Fibroblast of lung (primary cell): ENCODE measurements around the gene NLRC3. TPM values are rescaled to one million over a fixed set of nuclear protein-coding genes. Genes with fewer than 3 reads are reported as not detected.

ENCODE experiments used
- DNase-seq, 2 donors: peaks; one replicate each; pipeline versions ENCODE4 v3.0.0 to v3.0.0-alpha.2; 2010; ENCODE audit warnings: low read depth in 2 of 2
- H2AFZ ChIP-seq: 2 replicates; pipeline ENCODE4 v1.5.1; 2012; ENCODE audit warnings: low read length, control low read depth, inconsistent platforms
- H3K27ac ChIP-seq: 2 replicates; pipeline ENCODE4 v1.5.1; 2011; ENCODE audit warnings: low read length, control low read depth; ENCODE audit not compliant: insufficient read depth
- H3K27me3 ChIP-seq: 2 replicates; pipeline ENCODE4 v1.5.1; 2011; ENCODE audit warnings: mild to moderate bottlenecking, low read length; ENCODE audit not compliant: control insufficient read depth, insufficient read depth
- H3K36me3 ChIP-seq: 2 replicates; pipeline ENCODE4 v1.5.1; 2011; ENCODE audit warnings: low read length; ENCODE audit not compliant: control insufficient read depth, insufficient read depth
- H3K4me1 ChIP-seq: 2 replicates; pipeline ENCODE4 v1.5.1; 2011; ENCODE audit warnings: low read length; ENCODE audit not compliant: control insufficient read depth, insufficient read depth; ENCODE audit errors: extremely low read depth
- H3K4me2 ChIP-seq: 2 replicates; pipeline ENCODE4 v1.5.1; 2011; ENCODE audit warnings: low read length, control low read depth; ENCODE audit not compliant: insufficient read depth; ENCODE audit errors: extremely low read depth
- H3K4me3 ChIP-seq, 4 experiments: fragments of 200-600 bp in 1 of 4; sonication (generic) in 1 of 4; replicated peaks in 1 of 4; 2 replicates each; pipeline ENCODE4 v1.5.1; 2011 to 2016; ENCODE audit warnings: low read length in 4 of 4, low read depth in 3 of 4, mild to moderate bottlenecking in 3 of 4, control low read depth in 2 of 4, inconsistent platforms in 1 of 4, mixed read lengths in 1 of 4; ENCODE audit not compliant: insufficient read depth in 1 of 4; ENCODE audit errors: control extremely low read depth in 1 of 4
- H3K79me2 ChIP-seq: 2 replicates; pipeline ENCODE4 v1.5.1; 2012; ENCODE audit warnings: mild to moderate bottlenecking, low read length, inconsistent platforms; ENCODE audit not compliant: control insufficient read depth, insufficient read depth
- H3K9ac ChIP-seq: 2 replicates; pipeline ENCODE4 v1.5.1; 2011; ENCODE audit warnings: mild to moderate bottlenecking, low read length, control low read depth; ENCODE audit not compliant: insufficient read depth
- H3K9me3 ChIP-seq: 2 replicates; pipeline ENCODE4 v1.5.1; 2012; ENCODE audit warnings: low read depth, low read length; ENCODE audit not compliant: control insufficient read depth, insufficient read depth
- H4K20me1 ChIP-seq: 2 replicates; pipeline ENCODE4 v1.5.1; 2011; ENCODE audit warnings: low read length; ENCODE audit not compliant: control insufficient read depth, insufficient read depth; ENCODE audit errors: extremely low read depth
- CTCF ChIP-seq, 2 donors: IDR thresholded peaks in 1 of 2; conservative IDR thresholded peaks in 1 of 2; 1 replicate in 1 of 2; 2 replicates in 1 of 2; pipeline ENCODE4 v1.5.1; 2011 to 2012; ENCODE audit warnings: low read length in 2 of 2, control low read depth in 1 of 2, inconsistent platforms in 1 of 2, low read depth in 1 of 2, mild to moderate bottlenecking in 1 of 2
- EZH2 ChIP-seq: IDR thresholded peaks from 2 replicates; pipeline ENCODE4 v1.5.1; 2012; ENCODE audit warnings: low read length, control low read depth, mild to moderate bottlenecking; ENCODE audit errors: missing control alignments
- polyA plus RNA-seq, 2 donors: library from polyadenylated mRNA; depleted of rRNA in 1 of 2; stranded (reverse) in 1 of 2; unstranded in 1 of 2; fragments of >200 nt; gene quantifications; 2 replicates each; pipeline ENCODE4 v1.2.1, GENCODE V29; 2011 to 2012; ENCODE audit warnings: missing spikeins in 1 of 2
- total RNA-seq: library from RNA; depleted of rRNA; stranded (reverse); fragments of >200 nt; gene quantifications from 2 replicates; pipeline ENCODE4 v1.2.1, GENCODE V29; 2014

NLRC3 gene
- total and polyA plus RNA-seq, 2 donors (not counting 1 experiment from before 2014, with no cell fraction given) = 0.17 TPM; not detected in 1

DNA sequence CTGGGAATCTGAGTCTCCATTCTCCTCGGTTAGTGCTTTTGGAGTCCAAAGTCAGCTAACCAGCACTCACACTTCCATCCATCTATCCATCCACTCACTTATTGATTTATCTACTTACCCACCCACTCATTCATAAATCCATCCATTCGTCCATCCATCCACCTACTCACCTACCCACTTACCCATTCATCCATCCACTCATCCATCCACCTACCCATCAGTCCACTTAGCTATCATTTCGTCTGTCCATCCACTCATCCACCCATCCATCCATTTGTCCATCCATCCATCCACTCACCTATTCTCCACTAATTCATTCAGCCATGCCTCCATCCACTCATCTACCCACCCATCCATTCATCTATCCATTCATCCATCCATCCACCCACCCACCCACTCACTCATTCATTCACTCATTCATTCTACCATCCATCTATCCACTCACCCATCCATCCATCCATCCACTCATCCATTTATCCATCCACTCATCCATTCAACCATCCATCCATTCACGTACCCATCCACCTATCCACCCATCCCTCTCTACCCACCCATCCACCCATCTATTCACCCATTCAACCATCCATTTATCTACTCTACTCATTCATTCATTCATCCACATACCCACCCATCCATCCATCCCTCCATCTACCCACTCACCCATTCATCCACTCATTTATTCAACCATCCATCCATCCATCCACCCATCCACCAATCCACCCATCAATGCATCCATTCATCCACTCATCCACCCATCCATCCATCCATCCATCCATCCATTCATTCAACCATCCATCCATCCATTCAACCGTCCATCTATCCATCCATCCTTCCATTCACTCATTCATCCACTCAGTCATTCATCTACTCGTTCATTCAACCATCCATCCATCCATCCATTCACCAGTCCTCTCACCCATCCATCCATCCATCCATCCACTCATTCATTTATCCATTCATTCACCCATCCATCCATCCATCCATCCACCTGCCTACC is 26.1 kb downstream of the NLRC3 start:
- no peaks in the 10 kb centered on the region for H3K79me2 ChIP-seq

GRCh38 chr16:3549906-3550305 is 27.3 kb downstream of the NLRC3 start:
- H3K4me1 ChIP-seq = no peaks in the 10 kb centered on the region
- H3K36me3 ChIP-seq = no peaks in the 10 kb centered on the region
- no peak for DNase-seq
- H3K4me3 ChIP-seq = no peak overlapping the region
- H3K27me3 ChIP-seq = no peaks in the 10 kb centered on the region
- H3K4me2 ChIP-seq = no peak overlapping the region
- no peaks in the 10 kb centered on the region for H3K9me3 ChIP-seq
- no peak overlapping the region for H3K9ac ChIP-seq
- TF ChIP-seq CTCF (conservative IDR thresholded peaks at IDR 0.05 in 1 of 2, IDR thresholded peaks at IDR 0.05 in 1 of 2; ENCODE audit: low read depth in 1 of 2, low read length in 2 of 2) (no peak), EZH2 (no peak)
- no peaks in the 10 kb centered on the region for H3K79me2 ChIP-seq
- no peak overlapping the region for H3K27ac ChIP-seq
- no peaks in the 10 kb centered on the region for H4K20me1 ChIP-seq
- no peak overlapping the region for H2AFZ ChIP-seq

More for the DNA sequence above, 26.1 kb downstream of the NLRC3 start:
- TF ChIP-seq CTCF (conservative IDR thresholded peaks at IDR 0.05 in 1 of 2, IDR thresholded peaks at IDR 0.05 in 1 of 2; ENCODE audit: low read depth in 1 of 2, low read length in 2 of 2) (no peak), EZH2 (no peak)
- Histone ChIP-seq H3K9ac (no peak overlapping the region), H3K9me3 (no peaks in the 10 kb centered on the region), H3K4me1 (no peaks in the 10 kb centered on the region), H3K4me3 (no peak overlapping the region), H3K4me2 (no peak overlapping the region), H3K27ac (no peak overlapping the region), H4K20me1 (no peaks in the 10 kb centered on the region), H3K27me3 (no peaks in the 10 kb centered on the region), H3K36me3 (no peaks in the 10 kb centered on the region), H2AFZ (no peak overlapping the region)
- DNase-seq = no peak

GRCh38 chr16:3548859-3549258 is 28.3 kb downstream of the NLRC3 start:
- H3K4me1 ChIP-seq = no peaks in the 10 kb centered on the region
- DNase-seq = no peak
- no peaks in the 10 kb centered on the region for H4K20me1 ChIP-seq
- no peaks in the 10 kb centered on the region for H3K36me3 ChIP-seq
- H3K27ac ChIP-seq = no peak overlapping the region
- H3K79me2 ChIP-seq = no peaks in the 10 kb centered on the region
- H3K9ac ChIP-seq = no peak overlapping the region
- no peaks in the 10 kb centered on the region for H3K27me3 ChIP-seq
- no peaks in the 10 kb centered on the region for H3K9me3 ChIP-seq
- no peak overlapping the region for H3K4me2 ChIP-seq
- no peak overlapping the region for H2AFZ ChIP-seq
- no peak for TF ChIP-seq EZH2
- TF ChIP-seq CTCF (conservative IDR thresholded peaks at IDR 0.05 in 1 of 2, IDR thresholded peaks at IDR 0.05 in 1 of 2; ENCODE audit: low read depth in 1 of 2, low read length in 2 of 2) = no peak
- H3K4me3 ChIP-seq = no peak overlapping the region
